T47D (cell line): ENCODE data around the gene DLX4.

ENCODE experiments used
- DNase-seq, 2 experiments: peaks; one replicate each; pipeline versions ENCODE4 v3.0.0 to v3.0.0-alpha.2; 2011 to 2012; ENCODE audit warnings: low read depth in 1 of 2, low spot score in 1 of 2
- JUND ChIP-seq: IDR thresholded peaks from 2 replicates; pipeline ENCODE4 v1.6.1; 2012; ENCODE audit warnings: low read depth
- in situ Hi-C: cut with HindIII; loops from 2 replicates; pipeline ENCODE4 v1.10.0; 2016; ENCODE audit warnings: low sequenced_read_pairs, low pct_unique_long_range_greater_than_20kb

The DLX4 gene

DNA sequence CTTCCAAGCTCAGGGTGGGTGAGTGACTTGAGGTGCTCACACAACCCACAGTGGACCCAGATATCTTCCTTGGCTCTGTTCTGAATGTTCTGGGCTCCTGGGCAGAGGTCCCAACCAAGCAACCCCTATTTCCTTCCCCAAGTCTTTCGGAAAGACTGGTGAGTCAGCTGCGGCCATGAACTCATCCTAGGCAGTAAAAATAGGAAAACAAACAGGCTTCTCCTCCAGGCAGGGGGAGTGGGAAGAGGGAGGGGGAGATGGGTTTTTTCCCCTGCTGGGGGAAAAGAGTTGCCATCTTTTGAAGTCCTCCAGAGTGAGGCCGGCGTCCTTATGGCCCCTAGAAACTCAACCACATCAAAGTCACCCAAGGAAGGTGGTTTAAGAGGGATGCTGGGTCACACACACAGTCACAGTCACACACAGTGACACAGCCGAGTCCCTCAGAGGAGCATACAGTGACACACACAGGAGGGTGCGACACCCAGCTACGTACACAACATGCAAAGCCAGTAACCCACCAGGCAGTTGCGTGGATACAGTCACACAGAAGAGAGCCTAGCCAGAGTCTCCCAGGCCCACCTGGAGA is 16.0 kb upstream of the DLX4 start:
- DNase-seq, result no peak
- no peak for TF ChIP-seq JUND
- in situ Hi-C loops, result no loop called here

DNA sequence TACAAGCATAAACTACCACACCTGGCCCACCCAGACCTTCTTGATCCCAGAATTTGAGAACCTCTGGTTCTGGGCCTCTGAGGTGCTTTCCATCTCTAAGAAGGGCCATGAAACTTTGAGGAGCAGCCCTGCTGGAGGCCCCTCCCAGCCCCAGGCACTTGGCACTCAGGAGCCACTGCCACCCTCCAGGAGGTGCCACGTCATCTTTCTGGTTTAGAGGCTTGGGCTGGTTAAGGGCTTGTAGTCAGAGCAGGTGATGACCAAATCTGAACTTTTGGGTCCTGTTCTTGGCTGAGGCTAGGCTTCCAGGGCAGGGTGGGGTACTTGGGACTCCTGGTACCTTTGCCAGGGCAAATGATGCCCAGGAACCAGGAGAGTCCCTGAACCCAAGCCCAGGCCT is 13.8 kb upstream of the DLX4 start:
- in situ Hi-C loops, result no loop called here
- DNase-seq, result no peak
- TF ChIP-seq JUND, result no peak

DNA sequence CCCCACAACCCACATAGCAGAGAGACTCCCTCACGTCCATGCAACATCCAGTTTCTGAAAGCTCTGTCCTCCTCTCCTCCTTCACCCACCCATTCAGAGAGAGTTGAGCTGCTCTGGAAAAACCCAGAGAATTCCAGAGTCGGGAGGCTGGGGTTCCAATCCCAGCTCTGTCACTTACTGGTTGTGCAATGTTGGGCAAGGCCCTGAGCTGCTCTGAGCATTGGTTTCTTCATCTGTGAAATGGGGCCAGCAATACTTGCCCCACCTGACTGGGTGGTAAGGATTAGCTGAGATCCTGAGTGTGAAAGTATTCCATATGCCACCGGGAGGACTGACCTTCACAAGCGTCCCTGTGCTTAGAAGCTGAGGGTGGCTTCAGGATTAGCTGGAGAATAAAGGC is 12.2 kb upstream of the DLX4 start:
- no peak for DNase-seq
- TF ChIP-seq JUND, result no peak
- in situ Hi-C loops, result no loop called here

DNA sequence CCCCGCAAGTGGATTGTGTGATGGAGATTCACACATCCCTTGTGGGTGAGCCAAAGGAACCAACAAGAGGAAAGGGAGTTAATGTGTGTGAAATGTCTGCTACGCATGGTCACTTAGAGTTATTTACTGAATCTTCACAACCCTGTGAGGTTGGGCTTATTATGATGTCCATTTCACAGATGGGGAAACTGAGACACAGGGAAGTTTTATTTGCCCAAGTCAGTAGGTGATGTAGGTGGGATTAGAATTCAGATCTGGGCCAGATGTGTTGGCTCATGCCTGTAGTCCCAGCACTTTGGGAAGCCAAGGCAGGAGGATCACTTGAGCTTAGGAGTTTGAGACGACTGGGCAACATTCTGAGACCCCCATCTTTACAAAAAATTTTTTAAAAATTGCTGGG is 11.6 kb upstream of the DLX4 start:
- in situ Hi-C loops, result no loop called here
- no peak for TF ChIP-seq JUND
- no peak for DNase-seq

DNA sequence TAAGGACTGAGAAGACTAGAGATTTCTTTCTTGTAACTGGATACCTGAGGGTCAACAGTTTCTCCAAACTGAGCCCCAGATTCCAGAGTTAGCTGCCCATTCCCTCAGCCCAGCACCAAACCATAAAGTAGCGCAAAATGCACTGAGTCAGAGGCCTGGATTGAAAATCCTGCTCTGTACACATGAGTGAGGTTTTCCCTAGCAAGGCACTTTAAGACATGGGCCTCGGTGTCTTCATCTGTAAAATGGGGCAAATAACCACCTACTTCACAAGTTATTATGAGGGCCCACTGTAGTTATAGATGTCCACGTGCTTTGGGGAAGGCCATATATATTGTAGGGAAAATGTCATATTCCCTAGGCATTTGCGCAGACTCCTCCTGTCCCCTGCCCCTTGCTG is 10.3 kb upstream of the DLX4 start:
- no peak for DNase-seq
- in situ Hi-C loops, result no loop called here
- TF ChIP-seq JUND, result no peak

DNA sequence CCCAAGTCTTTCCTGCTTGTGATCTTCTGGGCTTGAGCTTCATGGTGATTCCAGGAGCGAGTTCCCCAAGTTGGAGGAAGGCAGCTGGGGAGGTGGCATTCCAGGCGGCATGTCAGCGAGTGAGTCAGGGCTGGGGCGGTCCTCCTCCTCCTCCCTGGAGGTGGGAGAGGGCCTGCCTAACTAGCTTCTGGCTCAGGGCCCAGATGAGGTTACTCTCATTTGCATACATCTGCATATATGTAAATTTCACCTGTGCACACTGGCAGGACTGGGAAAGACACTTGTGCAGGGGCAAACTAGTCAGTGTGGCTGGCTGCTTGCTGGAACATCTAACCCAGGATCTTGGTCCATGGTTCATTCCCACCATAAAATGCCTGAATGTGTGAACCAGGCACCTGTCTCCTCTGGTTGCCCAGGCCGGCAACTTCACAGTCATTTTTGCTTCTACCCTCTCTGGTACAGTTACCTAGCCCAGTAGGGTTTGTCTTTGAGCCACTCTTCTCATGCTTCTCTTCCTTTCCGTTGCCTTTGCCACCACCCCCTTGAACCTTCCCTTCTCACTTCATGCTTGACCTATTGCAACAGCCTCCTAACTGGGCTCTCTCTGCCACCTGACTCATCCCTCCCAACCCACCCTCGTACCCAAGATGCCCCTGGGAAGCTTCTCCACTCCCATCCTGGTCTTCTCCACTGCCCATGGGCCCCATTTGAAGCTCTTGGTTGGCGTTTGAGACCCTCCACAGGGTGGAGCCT is 9.6 kb upstream of the DLX4 start:
- TF ChIP-seq JUND, result no peak
- in situ Hi-C loops, result no loop called here
- DNase-seq, result peak in 1 of 2 experiments; percentile 76

DNA sequence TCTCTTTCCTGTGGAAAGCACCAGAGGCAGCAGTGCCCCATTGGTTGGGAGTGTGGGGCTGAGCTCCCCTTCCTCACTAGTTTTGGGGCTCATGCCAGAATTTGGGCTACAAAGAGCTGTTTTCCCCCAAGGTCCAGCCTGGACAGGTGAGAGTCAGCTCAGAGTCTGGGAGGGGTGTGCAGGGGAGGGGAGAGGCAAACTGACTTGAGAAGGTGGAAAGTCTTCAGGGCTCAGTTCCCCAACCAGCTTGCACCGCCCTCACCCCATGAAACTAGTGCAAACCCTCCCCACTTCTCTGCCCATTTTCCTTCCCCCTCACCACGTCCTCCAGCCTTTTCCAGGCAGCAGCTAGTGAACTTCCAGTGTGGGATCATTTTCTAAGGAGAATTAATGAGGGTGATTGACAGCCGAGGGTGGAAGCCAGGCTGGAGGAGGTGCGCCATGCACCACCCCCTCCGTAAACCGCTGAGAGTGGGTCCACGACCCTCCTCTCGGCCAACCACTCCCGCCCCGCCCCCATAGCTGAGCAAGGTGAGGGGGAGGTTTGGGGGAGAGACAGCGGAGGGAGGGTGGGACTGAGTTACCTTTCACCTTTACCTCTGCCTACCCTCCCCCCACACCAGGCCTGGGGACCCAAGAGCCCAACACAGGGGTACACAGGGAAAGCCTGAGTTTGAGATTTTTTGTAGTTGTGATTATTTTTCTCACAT is 6.2 kb upstream of the DLX4 start:
- TF ChIP-seq JUND, result no peak
- no peak for DNase-seq
- in situ Hi-C loops, result no loop called here

DNA sequence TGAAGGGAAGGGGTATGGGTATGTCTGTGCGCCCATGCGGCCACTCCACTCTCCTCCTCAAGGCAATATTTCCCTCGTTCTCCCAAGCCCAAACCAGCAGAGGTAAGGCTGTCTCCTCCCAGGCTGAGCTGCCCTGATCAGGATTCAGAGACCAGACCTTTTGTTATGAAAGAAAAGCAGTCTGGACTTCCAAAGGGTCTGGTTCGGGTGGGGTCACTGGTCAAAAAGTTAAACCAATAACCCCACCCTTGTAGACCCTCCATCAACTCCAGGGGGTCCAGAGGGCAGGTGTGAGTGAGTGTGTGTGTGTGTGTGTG is 5.7 kb upstream of the DLX4 start:
- DNase-seq, result no peak
- TF ChIP-seq JUND, result no peak
- in situ Hi-C loops, result no loop called here

DNA sequence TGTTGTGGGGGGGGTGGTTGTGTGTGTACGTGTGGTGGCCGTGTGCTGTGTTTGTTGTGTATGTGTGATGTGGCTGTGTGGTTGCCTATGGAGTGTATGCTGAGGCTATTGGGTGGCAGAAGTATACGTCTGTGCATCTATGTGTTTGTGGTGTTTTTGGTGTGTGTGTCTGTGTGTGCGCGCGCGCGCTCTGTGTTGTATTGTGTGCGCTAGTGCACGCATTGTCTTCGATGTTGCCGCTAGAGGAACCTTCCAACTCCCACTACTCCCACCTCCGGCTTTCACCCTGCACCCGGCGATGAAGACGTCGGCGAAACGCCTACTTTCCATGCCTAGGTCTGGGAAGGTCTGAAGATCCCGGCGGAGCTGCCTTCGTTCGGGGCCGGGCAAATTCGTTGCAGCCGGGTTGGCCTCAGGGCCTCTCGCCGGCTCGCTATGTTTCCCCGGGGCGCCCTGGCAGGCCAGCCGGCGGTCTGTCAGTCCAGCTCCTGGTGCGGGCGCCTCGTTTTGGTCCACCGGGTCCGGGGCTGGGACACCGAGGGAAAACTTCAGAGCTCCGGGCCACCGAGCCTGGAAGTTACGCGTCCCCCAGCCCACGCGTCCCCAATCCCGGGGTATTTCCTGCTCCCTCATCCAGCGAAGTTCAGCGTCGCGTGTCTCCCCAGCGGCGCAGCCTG is 5.2 kb upstream of the DLX4 start:
- in situ Hi-C loops, result no loop called here
- TF ChIP-seq JUND, result no peak
- DNase-seq, result peak in 1 of 2 experiments; percentile 57

DNA sequence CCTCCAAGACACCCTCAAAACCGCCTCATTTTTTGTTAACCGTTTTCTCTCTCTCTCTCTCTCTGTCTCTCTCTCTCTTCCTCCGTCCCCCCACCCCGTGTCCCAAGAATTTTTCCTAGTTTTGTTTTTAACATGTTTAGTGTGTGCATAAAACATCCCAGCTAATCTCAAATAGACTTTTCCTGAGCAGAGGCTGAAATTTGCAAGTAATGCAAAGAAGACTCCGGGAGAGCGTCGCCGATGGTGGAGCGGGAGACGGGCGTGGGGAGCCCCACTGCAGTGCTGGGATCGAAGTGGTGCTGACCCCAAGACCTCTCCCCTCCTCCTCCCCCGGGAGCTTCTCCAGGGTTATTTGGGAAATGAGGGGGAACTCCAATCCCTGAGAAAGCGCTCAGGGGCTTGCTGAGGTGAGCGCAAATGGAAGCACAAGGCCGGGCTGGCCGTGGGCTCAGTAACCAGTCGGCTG is 4.7 kb upstream of the DLX4 start:
- DNase-seq, result no peak
- in situ Hi-C loops, result no loop called here
- TF ChIP-seq JUND, result no peak

DNA sequence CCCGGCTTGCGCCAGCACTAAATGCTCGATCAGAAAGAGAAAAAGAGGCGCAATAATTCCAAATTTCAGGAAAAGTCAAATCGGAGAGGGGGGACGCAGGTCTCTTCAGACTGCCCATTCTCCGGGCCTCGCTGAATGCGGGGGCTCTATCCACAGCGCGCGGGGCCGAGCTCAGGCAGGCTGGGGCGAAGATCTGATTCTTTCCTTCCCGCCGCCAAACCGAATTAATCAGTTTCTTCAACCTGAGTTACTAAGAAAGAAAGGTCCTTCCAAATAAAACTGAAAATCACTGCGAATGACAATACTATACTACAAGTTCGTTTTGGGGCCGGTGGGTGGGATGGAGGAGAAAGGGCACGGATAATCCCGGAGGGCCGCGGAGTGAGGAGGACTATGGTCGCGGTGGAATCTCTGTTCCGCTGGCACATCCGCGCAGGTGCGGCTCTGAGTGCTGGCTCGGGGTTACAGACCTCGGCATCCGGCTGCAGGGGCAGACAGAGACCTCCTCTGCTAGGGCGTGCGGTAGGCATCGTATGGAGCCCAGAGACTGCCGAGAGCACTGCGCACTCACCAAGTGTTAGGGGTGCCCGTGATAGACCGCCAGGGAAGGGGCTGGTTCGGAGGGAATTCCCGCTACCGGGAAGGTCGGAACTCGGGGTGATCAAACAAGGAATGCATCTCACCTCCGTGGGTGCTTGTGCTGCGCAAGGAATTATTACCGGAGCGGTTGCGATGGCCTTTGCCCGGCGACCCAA is 4.0 kb upstream of the DLX4 start:
- in situ Hi-C loops, result no loop called here
- no peak for TF ChIP-seq JUND
- no peak for DNase-seq

DNA sequence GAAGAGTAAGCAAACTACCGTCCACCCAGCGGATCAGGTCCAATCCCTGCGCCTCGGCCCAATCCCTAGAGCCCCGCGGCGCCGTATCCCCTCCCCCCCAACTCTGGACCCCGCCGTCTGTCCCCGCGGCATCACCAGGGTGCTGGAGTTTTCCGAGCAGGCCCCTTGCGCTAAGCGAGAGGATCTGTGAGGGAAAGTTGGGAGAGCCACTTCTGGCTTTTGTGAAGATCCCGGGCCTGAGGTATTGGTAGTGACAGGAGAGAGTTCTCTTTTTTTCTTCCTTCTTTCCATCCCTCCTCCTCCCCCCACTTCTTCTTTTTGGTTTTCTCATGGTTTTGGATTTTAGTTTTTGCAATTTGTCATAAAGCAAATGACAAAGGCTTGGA is 3.5 kb upstream of the DLX4 start:
- no peak for DNase-seq
- in situ Hi-C loops, result no loop called here
- TF ChIP-seq JUND, result no peak
